ENCODE results near the gene FGF13.

DNA sequence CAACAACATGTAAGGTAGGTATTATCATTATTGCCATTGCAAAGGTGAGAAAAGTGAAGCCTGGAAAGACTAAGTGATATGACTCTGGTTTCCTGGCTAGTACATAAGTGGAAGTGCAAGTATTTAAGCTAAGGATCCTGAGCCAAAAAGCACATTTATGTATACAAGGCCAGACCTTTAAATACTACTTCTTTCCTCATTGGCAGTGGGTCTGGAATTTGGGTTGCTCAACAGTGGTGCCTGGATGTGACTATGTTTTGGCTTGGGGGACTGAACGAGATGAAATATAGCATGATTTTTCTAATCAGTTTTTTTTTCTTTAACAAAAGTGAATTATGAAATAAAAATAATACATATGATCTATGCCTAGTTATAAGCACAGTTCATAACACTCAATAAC, 7.4 kb upstream of the FGF13 start:
- TF ChIP-seq, protein P1, sequence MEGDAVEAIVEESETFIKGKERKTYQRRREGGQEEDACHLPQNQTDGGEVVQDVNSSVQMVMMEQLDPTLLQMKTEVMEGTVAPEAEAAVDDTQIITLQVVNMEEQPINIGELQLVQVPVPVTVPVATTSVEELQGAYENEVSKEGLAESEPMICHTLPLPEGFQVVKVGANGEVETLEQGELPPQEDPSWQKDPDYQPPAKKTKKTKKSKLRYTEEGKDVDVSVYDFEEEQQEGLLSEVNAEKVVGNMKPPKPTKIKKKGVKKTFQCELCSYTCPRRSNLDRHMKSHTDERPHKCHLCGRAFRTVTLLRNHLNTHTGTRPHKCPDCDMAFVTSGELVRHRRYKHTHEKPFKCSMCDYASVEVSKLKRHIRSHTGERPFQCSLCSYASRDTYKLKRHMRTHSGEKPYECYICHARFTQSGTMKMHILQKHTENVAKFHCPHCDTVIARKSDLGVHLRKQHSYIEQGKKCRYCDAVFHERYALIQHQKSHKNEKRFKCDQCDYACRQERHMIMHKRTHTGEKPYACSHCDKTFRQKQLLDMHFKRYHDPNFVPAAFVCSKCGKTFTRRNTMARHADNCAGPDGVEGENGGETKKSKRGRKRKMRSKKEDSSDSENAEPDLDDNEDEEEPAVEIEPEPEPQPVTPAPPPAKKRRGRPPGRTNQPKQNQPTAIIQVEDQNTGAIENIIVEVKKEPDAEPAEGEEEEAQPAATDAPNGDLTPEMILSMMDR (IDR thresholded peaks at IDR 0.05), result no peak
- TF ChIP-seq POLR2A (IDR thresholded peaks at IDR 0.05), result no peak
